HEK293 (cell line): Measurements from ENCODE around the gene RPL15.

ENCODE experiments used
- FEZF1 ChIP-seq: fragments of 450-650 bp; formaldehyde crosslinking; IDR thresholded peaks from 2 replicates; pipeline ENCODE4 v1.5.1; 2016; ENCODE audit warnings: missing biosample characterization, missing genetic modification characterization
- GLIS2 ChIP-seq: fragments of 450-650 bp; formaldehyde crosslinking; IDR thresholded peaks from 2 replicates; pipeline ENCODE4 v1.5.1; 2016; ENCODE audit warnings: missing biosample characterization, missing genetic modification characterization
- MEIS1 ChIP-seq: sonication (generic); formaldehyde crosslinking; IDR thresholded peaks from 2 replicates; pipeline ENCODE4 v1.8.1; 2022; ENCODE audit warnings: missing genetic modification reagents, mild to moderate bottlenecking, borderline replicate concordance
- MZF1 ChIP-seq: fragments of 450-650 bp; formaldehyde crosslinking; IDR thresholded peaks from 2 replicates; pipeline ENCODE4 v1.5.1; 2017; ENCODE audit warnings: missing biosample characterization, missing genetic modification characterization, borderline replicate concordance
- SALL2 ChIP-seq: fragments of 450-650 bp; formaldehyde crosslinking; IDR thresholded peaks from 2 replicates; pipeline ENCODE4 v1.5.0; 2017; ENCODE audit warnings: missing biosample characterization, mild to moderate bottlenecking, missing genetic modification characterization, borderline replicate concordance
- SETDB1 ChIP-seq: IDR thresholded peaks from one replicate; pipeline ENCODE4 v1.6.1; 2017; ENCODE audit warnings: mild to moderate bottlenecking, low read length, moderate library complexity, mixed read lengths; ENCODE audit not compliant: insufficient read length
- SP3 ChIP-seq: fragments of 450-650 bp; formaldehyde crosslinking; IDR thresholded peaks from 2 replicates; pipeline ENCODE4 v1.5.1; 2016; ENCODE audit warnings: missing biosample characterization, missing genetic modification characterization
- TCF7L2 ChIP-seq: IDR thresholded peaks from 2 replicates; pipeline ENCODE4 v1.6.1; 2011; ENCODE audit warnings: low read depth, mild to moderate bottlenecking, inconsistent platforms, low read length, moderate library complexity, borderline replicate concordance
- YY2 ChIP-seq: fragments of 450-650 bp; formaldehyde crosslinking; IDR thresholded peaks from 2 replicates; pipeline ENCODE4 v1.5.1; 2016; ENCODE audit warnings: missing biosample characterization, missing genetic modification characterization
- ZBTB1 ChIP-seq: fragments of 450-650 bp; formaldehyde crosslinking; IDR thresholded peaks from 2 replicates; pipeline ENCODE4 v1.5.1; 2016; ENCODE audit warnings: missing biosample characterization, missing genetic modification characterization
- ZFP41 ChIP-seq: fragments of 450-650 bp; formaldehyde crosslinking; IDR thresholded peaks from 2 replicates; pipeline ENCODE4 v1.5.1; 2016; ENCODE audit warnings: missing biosample characterization, missing genetic modification characterization, borderline replicate concordance
- ZNF114 ChIP-seq: fragments of 450-650 bp; formaldehyde crosslinking; IDR thresholded peaks from 2 replicates; pipeline ENCODE4 v1.5.0; 2017; ENCODE audit warnings: missing biosample characterization, missing genetic modification characterization
- ZNF16 ChIP-seq: fragments of 450-650 bp; formaldehyde crosslinking; IDR thresholded peaks from 2 replicates; pipeline ENCODE4 v1.5.1; 2016; ENCODE audit warnings: low read depth, missing biosample characterization, missing genetic modification characterization
- ZNF202 ChIP-seq: fragments of 450-650 bp; formaldehyde crosslinking; IDR thresholded peaks from 2 replicates; pipeline ENCODE4 v1.5.1; 2016; ENCODE audit warnings: missing biosample characterization, missing genetic modification characterization, borderline replicate concordance
- ZNF223 ChIP-seq: fragments of 450-650 bp; formaldehyde crosslinking; IDR thresholded peaks from 2 replicates; pipeline ENCODE4 v1.5.1; 2016; ENCODE audit warnings: missing biosample characterization, missing genetic modification characterization
- ZNF354C ChIP-seq: fragments of 450-650 bp; formaldehyde crosslinking; IDR thresholded peaks from 2 replicates; pipeline ENCODE4 v1.5.1; 2016; ENCODE audit warnings: missing biosample characterization, missing genetic modification characterization, low read depth, borderline replicate concordance
- ZNF366 ChIP-seq: fragments of 450-650 bp; formaldehyde crosslinking; conservative IDR thresholded peaks from 2 replicates; pipeline ENCODE4 v1.5.1; 2016; ENCODE audit warnings: missing biosample characterization, missing genetic modification characterization
- ZNF394 ChIP-seq: fragments of 450-650 bp; formaldehyde crosslinking; IDR thresholded peaks from 2 replicates; pipeline ENCODE4 v1.5.1; 2016; ENCODE audit warnings: missing biosample characterization, missing genetic modification characterization, mild to moderate bottlenecking, moderate library complexity, borderline replicate concordance
- ZNF501 ChIP-seq: fragments of 450-650 bp; formaldehyde crosslinking; IDR thresholded peaks from 2 replicates; pipeline ENCODE4 v1.5.1; 2016; ENCODE audit warnings: missing biosample characterization, missing genetic modification characterization
- ZNF530 ChIP-seq: fragments of 450-650 bp; formaldehyde crosslinking; IDR thresholded peaks from 2 replicates; pipeline ENCODE4 v1.5.1; 2016; ENCODE audit warnings: low read depth, missing biosample characterization, missing genetic modification characterization
- ZNF561 ChIP-seq: fragments of 450-650 bp; IDR thresholded peaks from 2 replicates; pipeline ENCODE4 v1.5.1; 2018; ENCODE audit warnings: missing biosample characterization, missing genetic modification characterization, borderline replicate concordance
- ZNF571 ChIP-seq: fragments of 450-650 bp; formaldehyde crosslinking; IDR thresholded peaks from 2 replicates; pipeline ENCODE4 v1.5.0; 2017; ENCODE audit warnings: missing biosample characterization, missing genetic modification characterization
- ZNF707 ChIP-seq: fragments of 450-650 bp; formaldehyde crosslinking; IDR thresholded peaks from 2 replicates; pipeline ENCODE4 v1.5.1; 2016; ENCODE audit warnings: missing biosample characterization, missing genetic modification characterization
- ZNF830 ChIP-seq: fragments of 450-650 bp; IDR thresholded peaks from 2 replicates; pipeline ENCODE4 v1.5.0; 2018; ENCODE audit warnings: missing biosample characterization, missing genetic modification characterization, low read depth, mild to moderate bottlenecking, moderate library complexity
- ZNF837 ChIP-seq: fragments of 450-650 bp; formaldehyde crosslinking; IDR thresholded peaks from 2 replicates; pipeline ENCODE4 v1.5.1; 2016; ENCODE audit warnings: missing biosample characterization, missing genetic modification characterization
- ZSCAN4 ChIP-seq: fragments of 450-650 bp; formaldehyde crosslinking; IDR thresholded peaks from 2 replicates; pipeline ENCODE4 v1.5.1; 2017; ENCODE audit warnings: missing biosample characterization, missing genetic modification characterization
- ZXDB ChIP-seq: fragments of 450-650 bp; formaldehyde crosslinking; IDR thresholded peaks from 2 replicates; pipeline ENCODE4 v1.5.1; 2016; ENCODE audit warnings: missing biosample characterization, missing genetic modification characterization
- TF ChIP-seq, protein P1 (sequence below): fragments of 450-650 bp; formaldehyde crosslinking; IDR thresholded peaks from 2 replicates; pipeline ENCODE4 v1.5.1; 2016; ENCODE audit warnings: missing biosample characterization, missing genetic modification characterization
- TF ChIP-seq, protein P2 (sequence below): fragments of 450-650 bp; IDR thresholded peaks from 2 replicates; pipeline ENCODE4 v1.5.1; 2018; ENCODE audit warnings: missing biosample characterization, mild to moderate bottlenecking, missing genetic modification characterization
- TF ChIP-seq, protein P3 (sequence below): fragments of 450-650 bp; formaldehyde crosslinking; IDR thresholded peaks from 2 replicates; pipeline ENCODE4 v1.5.1; 2017; ENCODE audit warnings: missing biosample characterization, missing genetic modification characterization

RPL15 gene

DNA sequence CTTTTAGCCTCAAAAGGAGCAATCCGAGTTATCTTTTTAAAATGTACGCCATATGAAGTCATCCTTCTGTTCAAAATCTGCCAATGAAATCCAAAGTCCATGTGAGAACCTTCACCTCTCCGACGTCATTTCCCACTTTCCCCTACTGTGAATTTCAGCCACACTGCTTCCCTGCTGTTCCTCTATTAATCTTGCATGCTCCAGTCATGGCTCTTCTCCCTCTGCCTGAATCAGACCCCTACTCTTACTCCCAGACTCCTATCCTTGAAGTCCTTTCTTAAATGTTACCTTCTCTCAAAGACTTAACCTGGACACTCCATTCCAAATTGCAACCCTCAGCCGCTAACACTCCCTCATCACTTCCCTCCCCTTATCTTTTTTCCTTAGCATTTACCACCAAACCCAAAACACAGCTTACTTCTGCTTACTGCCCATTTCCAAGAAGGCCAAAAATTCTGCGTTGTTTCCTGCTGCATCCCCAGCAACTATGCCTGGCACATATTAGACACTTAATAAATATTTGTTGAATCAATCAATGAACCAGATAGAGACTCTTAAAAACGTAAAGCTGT, 1.3 kb upstream of the RPL15 start (continued):
- peak; percentile 89 for TF ChIP-seq ZNF366 (tag by site-specific recombination)
- TF ChIP-seq ZNF354C (tag by site-specific recombination), result no peak
- TF ChIP-seq TCF7L2, result no peak
- no peak for TF ChIP-seq ZFP41 (tag by site-specific recombination)
- no peak for TF ChIP-seq ZNF16 (tag by site-specific recombination)
- TF ChIP-seq ZNF202 (tag by site-specific recombination), result no peak
- TF ChIP-seq ZNF571 (tag by site-specific recombination), result no peak
- peak; percentile 77; the same call in 1 of the 2 replicates for TF ChIP-seq ZNF501
- TF ChIP-seq ZNF561 (tag by site-specific recombination), result no peak
- 0 out of 2 replicates have a peak, but pooled peaks have one; percentile 86 for TF ChIP-seq ZBTB1 (tag by site-specific recombination)
- no peak for TF ChIP-seq SETDB1
- no peak for TF ChIP-seq ZNF707 (tag by site-specific recombination)
- TF ChIP-seq, protein P1, sequence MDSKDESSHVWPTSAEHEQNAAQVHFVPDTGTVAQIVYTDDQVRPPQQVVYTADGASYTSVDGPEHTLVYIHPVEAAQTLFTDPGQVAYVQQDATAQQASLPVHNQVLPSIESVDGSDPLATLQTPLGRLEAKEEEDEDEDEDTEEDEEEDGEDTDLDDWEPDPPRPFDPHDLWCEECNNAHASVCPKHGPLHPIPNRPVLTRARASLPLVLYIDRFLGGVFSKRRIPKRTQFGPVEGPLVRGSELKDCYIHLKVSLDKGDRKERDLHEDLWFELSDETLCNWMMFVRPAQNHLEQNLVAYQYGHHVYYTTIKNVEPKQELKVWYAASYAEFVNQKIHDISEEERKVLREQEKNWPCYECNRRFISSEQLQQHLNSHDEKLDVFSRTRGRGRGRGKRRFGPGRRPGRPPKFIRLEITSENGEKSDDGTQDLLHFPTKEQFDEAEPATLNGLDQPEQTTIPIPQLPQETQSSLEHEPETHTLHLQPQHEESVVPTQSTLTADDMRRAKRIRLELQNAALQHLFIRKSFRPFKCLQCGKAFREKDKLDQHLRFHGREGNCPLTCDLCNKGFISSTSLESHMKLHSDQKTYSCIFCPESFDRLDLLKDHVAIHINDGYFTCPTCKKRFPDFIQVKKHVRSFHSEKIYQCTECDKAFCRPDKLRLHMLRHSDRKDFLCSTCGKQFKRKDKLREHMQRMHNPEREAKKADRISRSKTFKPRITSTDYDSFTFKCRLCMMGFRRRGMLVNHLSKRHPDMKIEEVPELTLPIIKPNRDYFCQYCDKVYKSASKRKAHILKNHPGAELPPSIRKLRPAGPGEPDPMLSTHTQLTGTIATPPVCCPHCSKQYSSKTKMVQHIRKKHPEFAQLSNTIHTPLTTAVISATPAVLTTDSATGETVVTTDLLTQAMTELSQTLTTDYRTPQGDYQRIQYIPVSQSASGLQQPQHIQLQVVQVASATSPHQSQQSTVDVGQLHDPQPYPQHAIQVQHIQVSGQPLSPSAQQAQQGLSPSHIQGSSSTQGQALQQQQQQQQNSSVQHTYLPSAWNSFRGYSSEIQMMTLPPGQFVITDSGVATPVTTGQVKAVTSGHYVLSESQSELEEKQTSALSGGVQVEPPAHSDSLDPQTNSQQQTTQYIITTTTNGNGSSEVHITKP (tag by site-specific recombination), result peak; percentile 72
- TF ChIP-seq ZNF837 (tag by site-specific recombination), result no peak
- no peak for TF ChIP-seq SALL2
- no peak for TF ChIP-seq ZNF114 (tag by site-specific recombination)
- TF ChIP-seq ZNF223, result no peak
- TF ChIP-seq YY2 (tag by site-specific recombination), result peak; percentile 22; the same call in 1 of the 2 replicates
- TF ChIP-seq FEZF1 (tag by site-specific recombination), result peak; percentile 94
- TF ChIP-seq ZNF394 (tag by site-specific recombination), result peak; percentile 57; the same call in 1 of the 2 replicates
- TF ChIP-seq ZNF830 (tag by site-specific recombination), result no peak
- no peak for TF ChIP-seq SP3 (tag by site-specific recombination)
- TF ChIP-seq GLIS2 (tag by site-specific recombination), result no peak
- peak; percentile 45; the same call in 1 of the 2 replicates for TF ChIP-seq ZXDB (tag by site-specific recombination)
- no peak for TF ChIP-seq MZF1 (tag by site-specific recombination)
- 0 out of 2 replicates have a peak, but pooled peaks have one; percentile 18 for TF ChIP-seq ZSCAN4 (tag by site-specific recombination)
- TF ChIP-seq, protein P2, sequence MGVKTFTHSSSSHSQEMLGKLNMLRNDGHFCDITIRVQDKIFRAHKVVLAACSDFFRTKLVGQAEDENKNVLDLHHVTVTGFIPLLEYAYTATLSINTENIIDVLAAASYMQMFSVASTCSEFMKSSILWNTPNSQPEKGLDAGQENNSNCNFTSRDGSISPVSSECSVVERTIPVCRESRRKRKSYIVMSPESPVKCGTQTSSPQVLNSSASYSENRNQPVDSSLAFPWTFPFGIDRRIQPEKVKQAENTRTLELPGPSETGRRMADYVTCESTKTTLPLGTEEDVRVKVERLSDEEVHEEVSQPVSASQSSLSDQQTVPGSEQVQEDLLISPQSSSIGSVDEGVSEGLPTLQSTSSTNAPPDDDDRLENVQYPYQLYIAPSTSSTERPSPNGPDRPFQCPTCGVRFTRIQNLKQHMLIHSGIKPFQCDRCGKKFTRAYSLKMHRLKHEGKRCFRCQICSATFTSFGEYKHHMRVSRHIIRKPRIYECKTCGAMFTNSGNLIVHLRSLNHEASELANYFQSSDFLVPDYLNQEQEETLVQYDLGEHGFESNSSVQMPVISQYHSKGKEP, result no peak
- TF ChIP-seq, protein P3, sequence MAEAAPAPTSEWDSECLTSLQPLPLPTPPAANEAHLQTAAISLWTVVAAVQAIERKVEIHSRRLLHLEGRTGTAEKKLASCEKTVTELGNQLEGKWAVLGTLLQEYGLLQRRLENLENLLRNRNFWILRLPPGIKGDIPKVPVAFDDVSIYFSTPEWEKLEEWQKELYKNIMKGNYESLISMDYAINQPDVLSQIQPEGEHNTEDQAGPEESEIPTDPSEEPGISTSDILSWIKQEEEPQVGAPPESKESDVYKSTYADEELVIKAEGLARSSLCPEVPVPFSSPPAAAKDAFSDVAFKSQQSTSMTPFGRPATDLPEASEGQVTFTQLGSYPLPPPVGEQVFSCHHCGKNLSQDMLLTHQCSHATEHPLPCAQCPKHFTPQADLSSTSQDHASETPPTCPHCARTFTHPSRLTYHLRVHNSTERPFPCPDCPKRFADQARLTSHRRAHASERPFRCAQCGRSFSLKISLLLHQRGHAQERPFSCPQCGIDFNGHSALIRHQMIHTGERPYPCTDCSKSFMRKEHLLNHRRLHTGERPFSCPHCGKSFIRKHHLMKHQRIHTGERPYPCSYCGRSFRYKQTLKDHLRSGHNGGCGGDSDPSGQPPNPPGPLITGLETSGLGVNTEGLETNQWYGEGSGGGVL, result peak; percentile 39
- TF ChIP-seq ZNF530 (tag by site-specific recombination), result no peak
- TF ChIP-seq MEIS1 (CRISPR knock-in tag), result no peak
